Epithelial cell of esophagus (primary cell): ENCODE data around the gene LPP.

Experiments
- DNase-seq: peaks from one replicate; pipeline ENCODE4 v3.0.0; 2010; ENCODE audit warnings: low read depth
- H3K4me3 ChIP-seq: 2 replicates; pipeline ENCODE4 v1.5.1; 2011; ENCODE audit warnings: mild to moderate bottlenecking, low read length, control low read depth
- CTCF ChIP-seq: IDR thresholded peaks from 2 replicates; pipeline ENCODE4 v1.5.1; 2011; ENCODE audit warnings: low read depth, mild to moderate bottlenecking, low read length, control low read depth, inconsistent platforms; ENCODE audit not compliant: insufficient read depth; ENCODE audit errors: missing control alignments

LPP gene

GRCh38 chr3:188209034-188209433 is 55.1 kb downstream of the LPP start:
- TF ChIP-seq CTCF, result no peak
- no peak overlapping the region for H3K4me3 ChIP-seq
- no peak for DNase-seq

GRCh38 chr3:188209740-188210139 is 55.8 kb downstream of the LPP start:
- no peak for DNase-seq
- no peak for TF ChIP-seq CTCF
- H3K4me3 ChIP-seq, result no peak overlapping the region

GRCh38 chr3:188211476-188211875 is 57.5 kb downstream of the LPP start:
- H3K4me3 ChIP-seq, result no peak overlapping the region
- TF ChIP-seq CTCF, result no peak
- DNase-seq, result no peak

- no peak for DNase-seq
- no peak overlapping the region for H3K4me3 ChIP-seq
- no peak for TF ChIP-seq CTCF
Measured at GRCh38 chr3:188212308-188212969, 58.5 kb downstream of the LPP start.

GRCh38 chr3:188214442-188214841 is 60.5 kb downstream of the LPP start:
- TF ChIP-seq CTCF, result no peak
- H3K4me3 ChIP-seq, result no peak overlapping the region

GRCh38 chr3:188215129-188215528 is 61.2 kb downstream of the LPP start:
- H3K4me3 ChIP-seq, result no peak overlapping the region
- TF ChIP-seq CTCF, result no peak
- DNase-seq, result no peak

More at GRCh38 chr3:188214442-188214841, 60.5 kb downstream of the LPP start:
- DNase-seq, result no peak

- DNase-seq, result no peak
- no peak for TF ChIP-seq CTCF
- H3K4me3 ChIP-seq, result no peak overlapping the region
Measured at GRCh38 chr3:188217011-188217463, 63.1 kb downstream of the LPP start.
